ENCODE results near the gene TMPRSS11A.

The TMPRSS11A gene

GRCh38 chr4:67861513-67861912, 101.8 kb downstream of the TMPRSS11A start:
- Histone ChIP-seq H3K4me3 (ENCODE audit: low read depth, low read length) (no peak overlapping the region), H3K4me2 (ENCODE audit: low read length) (no peak overlapping the region), H3K9ac (no peak overlapping the region), H3K36me3 (ENCODE audit: control insufficient read depth, insufficient read depth, low read length) (no peaks in the 10 kb centered on the region), H3K4me1 (no peaks in the 10 kb centered on the region), H3K27ac (no peak overlapping the region), H3K79me2 (no peaks in the 10 kb centered on the region), H3K27me3 (ENCODE audit: control insufficient read depth, insufficient read depth, low read length) (no peaks in the 10 kb centered on the region), H3K9me3 (ENCODE audit: control insufficient read depth, low read length) (no peaks in the 10 kb centered on the region), H2AFZ (no peak overlapping the region)
- TF ChIP-seq CTCF (IDR thresholded peaks at IDR 0.05), result no peak
